Lower lobe of right lung (tissue), 2 donors: ENCODE data around the gene DCAF6. TPM values are rescaled to one million over a fixed set of nuclear protein-coding genes. Genes with fewer than 3 reads are reported as not detected.
"Not testable (repeated sequence)": the region's sequence is repeated elsewhere in the genome, so short reads cannot be mapped to it uniquely, and the experiment has no call there.

Experiments used
- ATAC-seq, 2 donors: fragments of 200-7000 bp; cut with Tn5 transposase; one replicate each; pipeline ENCODE4 v1.9.1; 2020 to 2022; ENCODE audit warnings: mild to moderate bottlenecking in 2 of 2, moderate library complexity in 2 of 2
- DNase-seq: peaks from one replicate; pipeline ENCODE4 v3.0.0-alpha.2; 2020
- H3K27ac ChIP-seq: fragments of 200-600 bp; one replicate; pipeline ENCODE4 v1.8.0; 2022
- H3K27me3 ChIP-seq: fragments of 200-600 bp; one replicate; pipeline ENCODE4 v1.8.0; 2022; ENCODE audit warnings: low read depth
- H3K36me3 ChIP-seq: fragments of 200-600 bp; one replicate; pipeline ENCODE4 v1.8.0; 2022; ENCODE audit warnings: mild to moderate bottlenecking
- H3K4me1 ChIP-seq: fragments of 200-600 bp; one replicate; pipeline ENCODE4 v1.8.0; 2022
- H3K4me3 ChIP-seq: fragments of 200-600 bp; one replicate; pipeline ENCODE4 v1.8.0; 2022; ENCODE audit warnings: mild to moderate bottlenecking
- H3K9me3 ChIP-seq: fragments of 200-600 bp; one replicate; pipeline ENCODE4 v1.8.0; 2022
- intact Hi-C: fragments of 100-400 bp; cut with DNase I; formaldehyde crosslinking; loops from one replicate; pipeline ENCODE4 v1.11.0; 2022
- total RNA-seq: library from RNA; stranded (reverse); fragmentation: NEBNext Ultra II Directional; extraction: Animal tissue kit (Norgen Biotek cat#: 25700); gene quantifications from one replicate; pipeline ENCODE4 v1.2.1, GENCODE V29; 2021
- TF ChIP-seq, protein P1 (sequence below): fragments of 200-600 bp; IDR thresholded peaks from one replicate; pipeline ENCODE4 v1.8.0; 2022; ENCODE audit warnings: antibody characterized with exemption, mild to moderate bottlenecking
- donor health status: DM: no; HTN: yes; CAD: no; lungs with severe emphysema.

Gene DCAF6
- total RNA-seq, 1 donor from 2014 or later = 50.6 TPM

DNA sequence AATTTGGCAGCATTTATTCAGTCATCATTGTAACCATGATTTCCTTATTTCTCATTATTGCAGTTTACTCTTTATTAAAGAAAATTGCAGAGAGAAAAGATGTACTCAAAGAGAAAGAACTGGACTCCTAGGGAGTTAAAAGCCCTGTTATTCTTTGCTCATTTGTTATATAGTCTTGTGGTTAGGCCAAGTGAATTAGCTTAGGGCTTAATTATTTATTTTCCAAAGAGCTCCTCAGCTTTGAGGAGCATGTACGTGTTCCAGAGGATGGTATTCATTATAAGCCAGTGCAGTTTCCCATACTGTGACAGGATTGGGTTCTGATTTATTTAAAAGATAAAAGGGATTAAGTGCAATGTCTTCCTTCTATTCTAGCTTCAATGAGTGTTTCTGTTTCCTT lies 113.8 kb downstream of the DCAF6 start:
- ATAC-seq (no peak), DNase-seq (no peak)
- H3K4me3 ChIP-seq = no peak overlapping the region
- H3K27ac ChIP-seq = no peak overlapping the region
- H3K4me1 ChIP-seq = no peaks in the 10 kb centered on the region
- no peaks in the 10 kb centered on the region for H3K9me3 ChIP-seq
- TF ChIP-seq, protein P1, sequence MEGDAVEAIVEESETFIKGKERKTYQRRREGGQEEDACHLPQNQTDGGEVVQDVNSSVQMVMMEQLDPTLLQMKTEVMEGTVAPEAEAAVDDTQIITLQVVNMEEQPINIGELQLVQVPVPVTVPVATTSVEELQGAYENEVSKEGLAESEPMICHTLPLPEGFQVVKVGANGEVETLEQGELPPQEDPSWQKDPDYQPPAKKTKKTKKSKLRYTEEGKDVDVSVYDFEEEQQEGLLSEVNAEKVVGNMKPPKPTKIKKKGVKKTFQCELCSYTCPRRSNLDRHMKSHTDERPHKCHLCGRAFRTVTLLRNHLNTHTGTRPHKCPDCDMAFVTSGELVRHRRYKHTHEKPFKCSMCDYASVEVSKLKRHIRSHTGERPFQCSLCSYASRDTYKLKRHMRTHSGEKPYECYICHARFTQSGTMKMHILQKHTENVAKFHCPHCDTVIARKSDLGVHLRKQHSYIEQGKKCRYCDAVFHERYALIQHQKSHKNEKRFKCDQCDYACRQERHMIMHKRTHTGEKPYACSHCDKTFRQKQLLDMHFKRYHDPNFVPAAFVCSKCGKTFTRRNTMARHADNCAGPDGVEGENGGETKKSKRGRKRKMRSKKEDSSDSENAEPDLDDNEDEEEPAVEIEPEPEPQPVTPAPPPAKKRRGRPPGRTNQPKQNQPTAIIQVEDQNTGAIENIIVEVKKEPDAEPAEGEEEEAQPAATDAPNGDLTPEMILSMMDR = no peak
- intact Hi-C loops = no loop called here
- no peaks in the 10 kb centered on the region for H3K27me3 ChIP-seq
- H3K36me3 ChIP-seq = peaks cover 19% of the 10 kb centered on the region

DNA sequence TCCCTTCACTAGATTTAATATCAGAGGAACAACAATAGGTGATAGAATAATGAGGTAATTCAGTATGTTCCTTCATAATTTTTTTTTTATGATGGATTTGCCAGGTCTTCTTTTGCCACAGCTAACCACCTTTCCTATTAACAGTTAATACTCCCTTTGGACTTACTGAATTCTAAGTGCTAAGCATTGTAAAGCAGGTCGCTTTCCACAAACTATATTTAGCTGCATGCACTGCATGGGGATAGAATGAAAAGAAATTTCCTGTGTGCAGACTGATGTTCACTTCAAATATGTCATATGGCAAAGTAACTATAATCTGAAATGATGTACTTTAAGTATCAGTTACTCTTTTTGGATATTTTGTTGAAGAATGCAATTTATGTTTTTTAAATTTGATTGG lies 114.4 kb downstream of the DCAF6 start:
- intact Hi-C loops = no loop called here
- H3K4me1 ChIP-seq = no peaks in the 10 kb centered on the region
- H3K36me3 ChIP-seq = peaks cover 13% of the 10 kb centered on the region
- H3K27ac ChIP-seq = no peak overlapping the region
- no peak for ATAC-seq
- no peaks in the 10 kb centered on the region for H3K27me3 ChIP-seq
- TF ChIP-seq, protein P1 = no peak
- no peak overlapping the region for H3K4me3 ChIP-seq
- H3K9me3 ChIP-seq = no peaks in the 10 kb centered on the region
- no peak for DNase-seq

DNA sequence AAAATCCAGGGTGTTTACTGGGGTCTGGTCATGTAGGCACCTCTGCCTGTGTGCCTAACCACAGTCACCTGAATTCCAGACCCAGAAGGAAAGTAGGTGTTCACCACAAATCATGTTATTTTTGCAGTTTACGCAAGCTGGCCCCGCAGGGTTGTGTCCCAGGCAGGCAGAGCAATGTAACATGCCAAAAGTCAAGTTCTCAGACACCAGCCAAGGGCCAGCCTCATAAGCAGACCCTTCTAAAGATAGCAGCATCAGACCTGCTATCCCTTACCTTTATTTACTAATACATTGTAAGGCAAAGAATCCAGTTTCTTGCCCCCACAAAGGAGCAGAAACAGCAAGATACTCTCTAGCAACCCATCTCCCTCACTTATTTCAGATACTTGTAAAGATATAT lies 117.2 kb downstream of the DCAF6 start:
- no peaks in the 10 kb centered on the region for H3K4me1 ChIP-seq
- TF ChIP-seq, protein P1 = no peak
- H3K27me3 ChIP-seq = no peaks in the 10 kb centered on the region
- no peaks in the 10 kb centered on the region for H3K9me3 ChIP-seq
- H3K27ac ChIP-seq = no peak overlapping the region
- peaks cover 14% of the 10 kb centered on the region for H3K36me3 ChIP-seq
- DNase-seq = no peak
- H3K4me3 ChIP-seq = no peak overlapping the region
- intact Hi-C loops = no loop called here
- ATAC-seq = no peak

DNA sequence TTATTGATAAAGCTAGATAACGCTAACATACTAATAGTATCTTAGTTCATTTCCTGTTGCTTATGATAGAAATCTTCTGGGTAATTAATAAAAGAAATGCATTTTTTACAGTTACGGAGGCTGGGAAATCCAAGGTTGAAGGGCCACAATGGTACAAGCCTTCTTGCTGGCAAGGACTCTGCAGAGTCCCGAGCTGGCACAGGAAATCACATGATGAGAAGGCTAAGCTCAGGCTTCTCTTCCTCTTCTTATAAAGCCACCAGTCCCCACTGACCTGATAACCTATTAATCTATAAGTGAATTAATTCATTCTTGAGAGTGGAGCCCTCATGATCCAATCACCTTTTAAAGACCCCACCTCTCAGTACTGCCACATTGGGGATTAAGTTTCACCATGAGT lies 117.6 kb downstream of the DCAF6 start:
- no peak overlapping the region for H3K4me3 ChIP-seq
- H3K9me3 ChIP-seq = no peaks in the 10 kb centered on the region
- H3K36me3 ChIP-seq = peaks cover 14% of the 10 kb centered on the region
- DNase-seq = no peak
- no peaks in the 10 kb centered on the region for H3K4me1 ChIP-seq
- intact Hi-C loops = no loop called here
- H3K27me3 ChIP-seq = no peaks in the 10 kb centered on the region
- H3K27ac ChIP-seq = no peak overlapping the region
- peak in 1 of 2 donors; percentile 33 for ATAC-seq
- TF ChIP-seq, protein P1 = no peak

DNA sequence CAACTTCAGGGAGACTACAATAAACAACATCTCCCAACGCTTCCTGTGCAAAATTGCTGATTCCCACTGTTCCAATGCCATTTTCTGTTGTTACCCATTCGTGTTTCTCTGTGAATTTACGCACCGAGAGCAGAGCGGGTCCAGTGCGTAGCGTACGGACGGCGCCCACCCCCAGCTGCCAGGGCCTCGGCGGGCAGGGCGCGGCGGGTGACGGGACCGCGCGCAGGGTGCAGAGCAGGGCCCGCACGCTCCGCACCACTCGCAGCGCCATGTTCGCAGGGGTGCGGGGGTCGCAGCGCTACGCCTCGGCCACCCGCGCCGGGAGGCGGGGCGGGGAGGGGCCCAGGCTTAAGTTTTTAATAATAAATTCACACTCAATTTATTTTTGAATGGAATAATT lies 119.7 kb downstream of the DCAF6 start:
- peak; percentile 57 to 66 for ATAC-seq
- H3K4me1 ChIP-seq, intact Hi-C loops, DNase-seq, H3K27ac ChIP-seq, H3K9me3 ChIP-seq, H3K27me3 ChIP-seq, H3K4me3 ChIP-seq: not testable (repeated sequence)
- peaks cover 22% of the 10 kb centered on the region for H3K36me3 ChIP-seq

DNA sequence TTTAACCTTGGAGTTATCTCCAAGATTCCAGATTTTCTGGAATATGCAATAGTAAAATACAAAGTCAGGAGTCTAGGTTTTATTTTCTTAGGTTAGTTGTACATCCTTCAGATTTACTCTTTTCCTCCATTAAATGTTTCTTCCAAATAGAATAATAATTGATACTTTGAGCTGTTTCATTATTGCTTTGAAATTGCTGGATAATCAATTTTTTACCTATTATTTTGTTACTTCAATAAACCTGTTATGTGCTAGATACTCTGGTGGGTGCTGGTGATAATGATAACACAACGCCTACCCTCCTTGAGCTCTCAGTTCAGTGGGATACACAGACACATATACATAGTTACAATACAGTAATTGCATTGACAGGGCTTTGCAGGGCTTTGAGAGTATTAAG lies 120.9 kb downstream of the DCAF6 start:
- H3K4me1 ChIP-seq = no peaks in the 10 kb centered on the region
- peaks cover 23% of the 10 kb centered on the region for H3K36me3 ChIP-seq
- TF ChIP-seq, protein P1 = no peak
- H3K4me3 ChIP-seq = no peak overlapping the region
- no peak for DNase-seq
- H3K27me3 ChIP-seq = no peaks in the 10 kb centered on the region
- H3K9me3 ChIP-seq = no peaks in the 10 kb centered on the region
- H3K27ac ChIP-seq = no peak overlapping the region
- intact Hi-C loops = no loop called here
- ATAC-seq = no peak
